ENCODE data around the gene MRGPRE. TPM values are rescaled to one million over a fixed set of nuclear protein-coding genes. Genes with fewer than 3 reads are reported as not detected.

MRGPRE gene
- total RNA-seq, 6 experiments from 2014 or later: not detected

- H3K4me1 Mint-ChIP-seq (ENCODE audit: low read depth): no peaks in the 10 kb centered on the region
- H3K9me3 Mint-ChIP-seq: no peaks in the 10 kb centered on the region
- DNase-seq: no peak
- H3K27ac Mint-ChIP-seq: no peak overlapping the region
- no peak overlapping the region for H3K4me3 Mint-ChIP-seq
- peaks cover 34% of the 10 kb centered on the region for H3K27me3 Mint-ChIP-seq (ENCODE audit: insufficient read depth)
- TF ChIP-seq CTCF (IDR thresholded peaks at IDR 0.05): no peak
- H3K36me3 Mint-ChIP-seq (ENCODE audit: low read depth): no peaks in the 10 kb centered on the region
These were observed 31.7 kb downstream of the MRGPRE start for GRCh38 chr11:3200388-3201111.

- no peaks in the 10 kb centered on the region for H3K9me3 Mint-ChIP-seq
- no peaks in the 10 kb centered on the region for H3K4me1 Mint-ChIP-seq (ENCODE audit: low read depth)
- peaks cover 30% of the 10 kb centered on the region for H3K27me3 Mint-ChIP-seq (ENCODE audit: insufficient read depth)
- TF ChIP-seq CTCF (IDR thresholded peaks at IDR 0.05): no peak
- H3K36me3 Mint-ChIP-seq (ENCODE audit: low read depth): no peaks in the 10 kb centered on the region
- no peak overlapping the region for H3K27ac Mint-ChIP-seq
- DNase-seq: no peak
- no peak overlapping the region for H3K4me3 Mint-ChIP-seq
These were observed 32.5 kb downstream of the MRGPRE start for GRCh38 chr11:3199537-3200295.

- Mint-ChIP-seq H3K36me3 (ENCODE audit: low read depth) (no peaks in the 10 kb centered on the region), H3K9me3 (no peaks in the 10 kb centered on the region), H3K4me1 (ENCODE audit: low read depth) (no peaks in the 10 kb centered on the region), H3K4me3 (no peak overlapping the region), H3K27ac (no peak overlapping the region), H3K27me3 (ENCODE audit: insufficient read depth) (peaks cover 31% of the 10 kb centered on the region)
- DNase-seq: no peak
- no peak for TF ChIP-seq CTCF (IDR thresholded peaks at IDR 0.05)
These were observed 33.4 kb downstream of the MRGPRE start for GRCh38 chr11:3198815-3199214.

- Mint-ChIP-seq H3K4me1 (ENCODE audit: low read depth) (no peaks in the 10 kb centered on the region), H3K4me3 (no peak overlapping the region), H3K27ac (no peak overlapping the region), H3K36me3 (ENCODE audit: low read depth) (no peaks in the 10 kb centered on the region), H3K27me3 (ENCODE audit: insufficient read depth) (peaks cover 30% of the 10 kb centered on the region), H3K9me3 (no peaks in the 10 kb centered on the region)
- no peak for TF ChIP-seq CTCF (IDR thresholded peaks at IDR 0.05)
- DNase-seq: no peak
These were observed 34.2 kb downstream of the MRGPRE start for GRCh38 chr11:3197878-3198528.

- H3K9me3 Mint-ChIP-seq: no peaks in the 10 kb centered on the region
- no peak overlapping the region for H3K4me3 Mint-ChIP-seq
- DNase-seq: no peak
- H3K36me3 Mint-ChIP-seq (ENCODE audit: low read depth): no peaks in the 10 kb centered on the region
- peaks cover 26% of the 10 kb centered on the region for H3K27me3 Mint-ChIP-seq (ENCODE audit: insufficient read depth)
- no peak for TF ChIP-seq CTCF (IDR thresholded peaks at IDR 0.05)
- H3K27ac Mint-ChIP-seq: no peak overlapping the region
- H3K4me1 Mint-ChIP-seq (ENCODE audit: low read depth): no peaks in the 10 kb centered on the region
These were observed 35.0 kb downstream of the MRGPRE start for GRCh38 chr11:3197044-3197695.
